Activated CD4-positive, alpha-beta T cell treated with anti-CD3 and anti-CD28 coated beads, Interleukin-2, amount 10 ng/mL, durations not matched to agents 7 days and 5 days (primary cell): Measurements from ENCODE around the gene ABR. TPM values are rescaled to one million over a fixed set of nuclear protein-coding genes. Genes with fewer than 3 reads are reported as not detected.
"Not testable (repeated sequence)": the region's sequence is repeated elsewhere in the genome, so short reads cannot be mapped to it uniquely, and the experiment has no call there.

Source experiments
- CTCF ChIA-PET: fragments of 350-600 bp; sonication (Branson Sonifier 250); formaldehyde crosslinking; loops from one replicate; lab custom pipeline; 2021; ENCODE audit warnings: antibody characterized with exemption; lab: Charles Lee
- POLR2A ChIA-PET: fragments of 350-600 bp; sonication (Branson Sonifier 250); formaldehyde crosslinking; loops from one replicate; lab custom pipeline; 2021; ENCODE audit warnings: antibody characterized with exemption; lab: Charles Lee
- DNase-seq: peaks from one replicate; pipeline ENCODE4 v3.0.0-alpha.2; 2020
- H3K27ac Mint-ChIP-seq: one replicate; pipeline ENCODE4 v1.8.0; 2021; ENCODE audit warnings: mild to moderate bottlenecking, moderate library complexity, mixed read lengths
- H3K27me3 Mint-ChIP-seq: one replicate; pipeline ENCODE4 v1.8.0; 2021; ENCODE audit warnings: mixed read lengths
- H3K36me3 Mint-ChIP-seq: one replicate; pipeline ENCODE4 v1.8.0; 2021; ENCODE audit warnings: low read depth, mixed read lengths
- H3K4me1 Mint-ChIP-seq: one replicate; pipeline ENCODE4 v1.8.0; 2021; ENCODE audit warnings: mixed read lengths
- H3K4me3 Mint-ChIP-seq: one replicate; pipeline ENCODE4 v1.8.0; 2021; ENCODE audit warnings: mild to moderate bottlenecking, moderate library complexity, mixed read lengths
- H3K9me3 Mint-ChIP-seq: one replicate; pipeline ENCODE4 v1.8.0; 2021; ENCODE audit warnings: mixed read lengths
- total RNA-seq, 2 experiments: library from RNA; stranded (reverse); gene quantifications; one replicate each; pipeline ENCODE4 v1.2.3, GENCODE V29; 2021

The ABR gene
- total RNA-seq, 2 experiments from 2014 or later: 145 to 163 TPM

GRCh38 chr17:1216217-1217088 is 36.7 kb upstream of the ABR start:
- POLR2A ChIA-PET: no interaction called here
- no peak overlapping the region for H3K4me3 Mint-ChIP-seq

GRCh38 chr17:1212946-1213345 is 33.2 kb upstream of the ABR start:
- DNase-seq: no peak
- H3K4me3 Mint-ChIP-seq: no peak overlapping the region
- H3K27me3 Mint-ChIP-seq: peaks cover 5% of the 10 kb centered on the region
- POLR2A ChIA-PET: interaction anchor here (0.6 kb wide), 1 partner anchor 19 kb away, joined by 6 read pairs; no protein-coding TSS in a partner anchor
- H3K9me3 Mint-ChIP-seq: no peaks in the 10 kb centered on the region
- no peaks in the 10 kb centered on the region for H3K4me1 Mint-ChIP-seq
- CTCF ChIA-PET: interaction anchor here (0.7 kb wide), 1 partner anchor 81 kb away, joined by 3 read pairs; no protein-coding TSS in a partner anchor
- H3K36me3 Mint-ChIP-seq: no peaks in the 10 kb centered on the region
- H3K27ac Mint-ChIP-seq: no peak overlapping the region

More at GRCh38 chr17:1216217-1217088, 36.7 kb upstream of the ABR start:
- Mint-ChIP-seq H3K9me3 (no peaks in the 10 kb centered on the region), H3K27ac (no peak overlapping the region), H3K36me3 (no peaks in the 10 kb centered on the region), H3K27me3 (peaks cover 3% of the 10 kb centered on the region), H3K4me1 (no peaks in the 10 kb centered on the region)
- CTCF ChIA-PET: no interaction called here
- DNase-seq: no peak

- Mint-ChIP-seq H3K9me3 (no peaks in the 10 kb centered on the region), H3K4me1 (no peaks in the 10 kb centered on the region), H3K4me3 (no peak overlapping the region), H3K27ac (no peak overlapping the region), H3K36me3 (no peaks in the 10 kb centered on the region), H3K27me3 (peaks cover 8% of the 10 kb centered on the region)
- ChIA-PET POLR2A (interaction anchor here (0.7 kb wide), 1 partner anchor 134 kb away, joined by 3 read pairs; no protein-coding TSS in a partner anchor), CTCF (no interaction called here)
- no peak for DNase-seq
Measured at GRCh38 chr17:1211287-1211686, 31.5 kb upstream of the ABR start.

GRCh38 chr17:1208966-1209365 is 29.2 kb upstream of the ABR start:
- ChIA-PET CTCF (interaction anchor here (0.7 kb wide), 1 partner anchor 320 kb away, joined by 3 read pairs; no protein-coding TSS in a partner anchor), POLR2A (no interaction called here)

GRCh38 chr17:1206026-1206777 is 26.4 kb upstream of the ABR start:
- peaks cover 13% of the 10 kb centered on the region for H3K4me1 Mint-ChIP-seq

More at GRCh38 chr17:1208966-1209365, 29.2 kb upstream of the ABR start:
- DNase-seq: no peak
- H3K27ac Mint-ChIP-seq: no peak overlapping the region
- H3K4me3 Mint-ChIP-seq: no peak overlapping the region
- no peaks in the 10 kb centered on the region for H3K4me1 Mint-ChIP-seq
- H3K27me3 Mint-ChIP-seq: peaks cover 10% of the 10 kb centered on the region
- no peaks in the 10 kb centered on the region for H3K36me3 Mint-ChIP-seq
- H3K9me3 Mint-ChIP-seq: no peaks in the 10 kb centered on the region

GRCh38 chr17:1203967-1204291 is 24.1 kb upstream of the ABR start:
- Mint-ChIP-seq H3K27me3 (peaks cover 7% of the 10 kb centered on the region), H3K9me3 (no peaks in the 10 kb centered on the region), H3K27ac (no peak overlapping the region), H3K4me3 (no peak overlapping the region), H3K4me1 (peaks cover 28% of the 10 kb centered on the region), H3K36me3 (no peaks in the 10 kb centered on the region)
- CTCF ChIA-PET: no interaction called here
- POLR2A ChIA-PET: no interaction called here
- DNase-seq: no peak

More at GRCh38 chr17:1206026-1206777, 26.4 kb upstream of the ABR start:
- H3K27ac Mint-ChIP-seq: no peak overlapping the region
- ChIA-PET POLR2A (no interaction called here), CTCF (interaction anchor here (0.6 to 1.5 kb wide), 6 partner anchors 9 to 229 kb away, joined by 3 to 5 read pairs (median 3); no protein-coding TSS in a partner anchor)
- peaks cover 10% of the 10 kb centered on the region for H3K27me3 Mint-ChIP-seq
- no peak overlapping the region for H3K4me3 Mint-ChIP-seq
- no peaks in the 10 kb centered on the region for H3K9me3 Mint-ChIP-seq
- DNase-seq: no peak
- no peaks in the 10 kb centered on the region for H3K36me3 Mint-ChIP-seq

GRCh38 chr17:1203111-1203966 is 23.6 kb upstream of the ABR start:
- no peak overlapping the region for H3K27ac Mint-ChIP-seq
- no peaks in the 10 kb centered on the region for H3K9me3 Mint-ChIP-seq
- H3K4me1 Mint-ChIP-seq: peaks cover 31% of the 10 kb centered on the region
- peak; percentile 41 for DNase-seq
- peaks cover 5% of the 10 kb centered on the region for H3K27me3 Mint-ChIP-seq
- no peaks in the 10 kb centered on the region for H3K36me3 Mint-ChIP-seq
- POLR2A ChIA-PET: no interaction called here
- no peak overlapping the region for H3K4me3 Mint-ChIP-seq
- CTCF ChIA-PET: interaction anchor here (3.2 kb wide), 1 partner anchor 16 kb away, joined by 14 read pairs; no protein-coding TSS in a partner anchor

- POLR2A ChIA-PET: no interaction called here
- Mint-ChIP-seq H3K36me3 (no peaks in the 10 kb centered on the region), H3K4me3 (no peak overlapping the region), H3K4me1 (peaks cover 42% of the 10 kb centered on the region), H3K27me3 (peaks cover 5% of the 10 kb centered on the region), H3K27ac (no peak overlapping the region), H3K9me3 (no peaks in the 10 kb centered on the region)
- CTCF ChIA-PET: interaction anchor here (3.2 kb wide), 1 partner anchor 15 kb away, joined by 14 read pairs; no protein-coding TSS in a partner anchor
- DNase-seq: no peak
Measured at GRCh38 chr17:1202291-1202690, 22.5 kb upstream of the ABR start.

GRCh38 chr17:1201132-1201702 is 21.4 kb upstream of the ABR start:
- H3K36me3 Mint-ChIP-seq: no peaks in the 10 kb centered on the region
- peaks cover 3% of the 10 kb centered on the region for H3K27me3 Mint-ChIP-seq
- ChIA-PET POLR2A (no interaction called here), CTCF (interaction anchor here (0.7 to 3.2 kb wide), 6 partner anchors 14 to 143 kb away, joined by 3 to 14 read pairs (median 4); no protein-coding TSS in a partner anchor)
- no peak overlapping the region for H3K4me3 Mint-ChIP-seq
- peak overlapping the region; percentile 68 for H3K27ac Mint-ChIP-seq
- H3K4me1 Mint-ChIP-seq: peaks cover 48% of the 10 kb centered on the region
- DNase-seq: peak; percentile 59
- no peaks in the 10 kb centered on the region for H3K9me3 Mint-ChIP-seq

GRCh38 chr17:1199271-1199743 is 19.5 kb upstream of the ABR start:
- H3K9me3 Mint-ChIP-seq, H3K27me3 Mint-ChIP-seq, DNase-seq, H3K4me3 Mint-ChIP-seq, POLR2A ChIA-PET, H3K27ac Mint-ChIP-seq, H3K36me3 Mint-ChIP-seq: not testable (repeated sequence)
- CTCF ChIA-PET: interaction anchor here (1.3 to 2.1 kb wide), 2 partner anchors 76 to 141 kb away, joined by 3 to 10 read pairs; no protein-coding TSS in a partner anchor
- peaks cover 48% of the 10 kb centered on the region for H3K4me1 Mint-ChIP-seq

GRCh38 chr17:1197781-1198490 is 18.2 kb upstream of the ABR start:
- no peak overlapping the region for H3K4me3 Mint-ChIP-seq
- peak; percentile 63 for DNase-seq
- no peaks in the 10 kb centered on the region for H3K27me3 Mint-ChIP-seq
- H3K9me3 Mint-ChIP-seq: no peaks in the 10 kb centered on the region
- peak overlapping the region; percentile 85 for H3K27ac Mint-ChIP-seq
- H3K36me3 Mint-ChIP-seq: no peaks in the 10 kb centered on the region
- CTCF ChIA-PET: interaction anchor here (1.0 to 2.5 kb wide), 6 partner anchors 8 to 141 kb away, joined by 3 to 10 read pairs (median 4); no protein-coding TSS in a partner anchor
- POLR2A ChIA-PET: no interaction called here
- H3K4me1 Mint-ChIP-seq: peaks cover 51% of the 10 kb centered on the region
